Breast epithelium (tissue), 4 donors: Measurements from ENCODE around the gene TCERG1L. TPM values are rescaled to one million over a fixed set of nuclear protein-coding genes. Genes with fewer than 3 reads are reported as not detected.

Source experiments
- DNase-seq, 2 donors: peaks; one replicate each; pipeline ENCODE4 v3.0.0-alpha.2; 2019; ENCODE audit warnings: low spot score in 2 of 2
- H3K27ac ChIP-seq, 2 donors: fragments of 200-600 bp; sonication (generic) in 1 of 2; one replicate each; pipeline ENCODE4 v1.5.1; 2016 to 2019; ENCODE audit warnings: mild to moderate bottlenecking in 1 of 2
- H3K27me3 ChIP-seq, 2 donors: fragments of 200-600 bp; sonication (generic) in 1 of 2; one replicate each; pipeline versions ENCODE4 v1.5.1 to v1.6.0; 2017 to 2019; ENCODE audit warnings: control low read depth in 1 of 2, mild to moderate bottlenecking in 1 of 2
- H3K36me3 ChIP-seq: fragments of 200-600 bp; one replicate; pipeline ENCODE4 v1.5.1; 2019
- H3K4me1 ChIP-seq, 2 donors: fragments of 200-600 bp; sonication (generic); one replicate each; pipeline ENCODE4 v1.5.1; 2016 to 2019; ENCODE audit warnings: control low read depth in 1 of 2
- H3K4me3 ChIP-seq, 3 donors: fragments of 200-600 bp; sonication (generic); 1 replicate in 2 of 3; 2 replicates in 1 of 3; pipeline ENCODE4 v1.5.1; 2016 to 2019; ENCODE audit warnings: mild to moderate bottlenecking in 3 of 3, moderate library complexity in 2 of 3
- H3K9me3 ChIP-seq, 2 donors: fragments of 200-600 bp; sonication (generic) in 1 of 2; one replicate each; pipeline ENCODE4 v1.5.1; 2016 to 2019; ENCODE audit warnings: control low read depth in 1 of 2
- CTCF ChIP-seq, 3 donors: fragments of 450-650 bp; IDR thresholded peaks; one replicate each; pipeline ENCODE4 v1.5.1; 2016 to 2017; ENCODE audit warnings: antibody characterized with exemption in 3 of 3, mild to moderate bottlenecking in 3 of 3, moderate library complexity in 3 of 3
- POLR2A ChIP-seq: fragments of 450-650 bp; IDR thresholded peaks from one replicate; pipeline ENCODE4 v1.6.1; 2016; ENCODE audit warnings: antibody characterized with exemption, mild to moderate bottlenecking, moderate library complexity
- POLR2AphosphoS5 ChIP-seq, 3 donors: sonication (generic); formaldehyde crosslinking; IDR thresholded peaks; one replicate each; pipeline ENCODE4 v1.6.1; 2017; ENCODE audit warnings: antibody characterized with exemption in 3 of 3
- intact Hi-C: fragments of 100-400 bp; cut with DNase I; formaldehyde crosslinking; loops from one replicate; pipeline ENCODE4 v1.15.1; 2023; ENCODE audit warnings: low total_unique reads
- total RNA-seq, 3 donors: library from RNA; depleted of rRNA; stranded (reverse); fragments of >200 nt; gene quantifications; one replicate each; pipeline ENCODE4 v1.1.0, GENCODE V29; 2016

Gene TCERG1L
- total RNA-seq, 3 donors from 2014 or later, result under 0.01 to 0.88 TPM; not detected in 1

DNA sequence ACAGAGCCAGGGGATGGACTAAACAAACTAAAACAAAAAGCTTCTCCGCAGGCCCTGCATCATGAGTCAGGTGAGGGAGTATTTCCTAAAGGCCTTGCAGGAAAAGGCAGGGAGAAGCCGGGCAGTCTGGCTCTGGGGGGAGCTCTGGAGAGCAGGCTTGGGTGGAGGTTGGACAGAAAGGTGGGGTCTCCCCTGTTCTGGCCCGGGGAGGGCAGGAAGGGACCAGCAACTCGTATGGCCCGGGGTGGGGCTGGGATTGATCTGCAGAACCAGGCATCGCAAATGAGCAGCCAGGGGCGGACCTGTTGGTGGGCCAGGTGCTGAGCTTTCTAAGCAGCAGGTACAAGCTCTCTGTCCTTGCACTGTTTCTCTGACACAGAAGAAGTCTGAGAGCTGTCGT is 235.2 kb downstream of the TCERG1L start:
- Histone ChIP-seq H3K36me3 (no peaks in the 10 kb centered on the region), H3K9me3 (no peaks in the 10 kb centered on the region), H3K27ac (no peak overlapping the region), H3K4me3 (no peak overlapping the region), H3K4me1 (no peaks in the 10 kb centered on the region), H3K27me3 (no peaks in the 10 kb centered on the region)
- TF ChIP-seq POLR2AphosphoS5 (IDR thresholded peaks at IDR 0.05), result no peak
- TF ChIP-seq POLR2A, result no peak
- no peak for TF ChIP-seq CTCF (IDR thresholded peaks at IDR 0.05)
- DNase-seq, result peak in 1 of 2 donors; percentile 25
- intact Hi-C loops, result no loop called here

DNA sequence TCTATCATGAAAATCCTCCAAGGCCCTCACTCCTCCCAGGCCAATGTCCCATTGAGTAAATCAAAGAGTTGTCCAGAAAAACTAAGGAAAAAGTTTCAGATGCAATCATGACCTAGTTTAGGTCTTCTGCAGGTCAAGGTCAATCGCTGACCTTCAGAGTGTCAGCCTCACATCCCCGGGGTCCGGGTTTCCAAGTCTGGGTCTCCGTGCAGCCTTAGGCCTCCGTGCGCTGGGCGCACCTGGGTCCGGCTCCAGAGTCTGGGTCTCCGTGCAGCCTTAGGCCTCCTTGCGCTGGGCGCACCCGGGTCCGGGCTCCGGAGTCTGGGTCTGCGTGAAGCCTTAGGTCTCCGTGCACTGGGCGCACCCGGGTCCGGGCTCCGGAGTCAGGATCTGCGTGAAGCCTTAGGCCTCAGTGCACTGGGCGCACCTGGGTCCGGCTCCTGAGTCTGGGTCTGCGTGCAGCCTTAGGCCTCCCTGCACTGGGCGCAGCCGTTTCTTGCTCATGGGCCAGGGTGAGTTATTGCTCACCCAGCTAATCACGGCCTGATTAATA is 236.2 kb downstream of the TCERG1L start:
- TF ChIP-seq CTCF (IDR thresholded peaks at IDR 0.05), result no peak
- TF ChIP-seq POLR2AphosphoS5 (IDR thresholded peaks at IDR 0.05), result no peak
- no peak for TF ChIP-seq POLR2A

GRCh38 chr10:131074682-131075081 is 236.8 kb downstream of the TCERG1L start:
- H3K9me3 ChIP-seq, result no peaks in the 10 kb centered on the region
- intact Hi-C loops, result no loop called here

More for the DNA sequence above, 236.2 kb downstream of the TCERG1L start:
- Histone ChIP-seq H3K27ac (no peak overlapping the region), H3K4me1 (no peaks in the 10 kb centered on the region), H3K9me3 (no peaks in the 10 kb centered on the region), H3K36me3 (no peaks in the 10 kb centered on the region), H3K27me3 (no peaks in the 10 kb centered on the region), H3K4me3 (no peak overlapping the region)
- DNase-seq, result peak in 1 of 2 donors; percentile 40
- intact Hi-C loops, result no loop called here

GRCh38 chr10:131073469-131074035 is 238.0 kb downstream of the TCERG1L start:
- no peak for TF ChIP-seq POLR2A
- no peak for TF ChIP-seq CTCF (IDR thresholded peaks at IDR 0.05)
- no peak for TF ChIP-seq POLR2AphosphoS5 (IDR thresholded peaks at IDR 0.05)
- intact Hi-C loops, result no loop called here
- DNase-seq, result peak in 1 of 2 donors; percentile 36
- H3K4me1 ChIP-seq, result no peaks in the 10 kb centered on the region
- no peaks in the 10 kb centered on the region for H3K27me3 ChIP-seq
- H3K36me3 ChIP-seq, result no peaks in the 10 kb centered on the region
- no peak overlapping the region for H3K4me3 ChIP-seq
- no peaks in the 10 kb centered on the region for H3K9me3 ChIP-seq
- no peak overlapping the region for H3K27ac ChIP-seq

More at GRCh38 chr10:131074682-131075081, 236.8 kb downstream of the TCERG1L start:
- Histone ChIP-seq H3K36me3 (no peaks in the 10 kb centered on the region), H3K27ac (no peak overlapping the region), H3K4me1 (no peaks in the 10 kb centered on the region), H3K27me3 (no peaks in the 10 kb centered on the region), H3K4me3 (no peak overlapping the region)
- DNase-seq, result peak in 1 of 2 donors; percentile 28
- TF ChIP-seq CTCF (IDR thresholded peaks at IDR 0.05), result no peak
- TF ChIP-seq POLR2AphosphoS5 (IDR thresholded peaks at IDR 0.05), result no peak
- no peak for TF ChIP-seq POLR2A

DNA sequence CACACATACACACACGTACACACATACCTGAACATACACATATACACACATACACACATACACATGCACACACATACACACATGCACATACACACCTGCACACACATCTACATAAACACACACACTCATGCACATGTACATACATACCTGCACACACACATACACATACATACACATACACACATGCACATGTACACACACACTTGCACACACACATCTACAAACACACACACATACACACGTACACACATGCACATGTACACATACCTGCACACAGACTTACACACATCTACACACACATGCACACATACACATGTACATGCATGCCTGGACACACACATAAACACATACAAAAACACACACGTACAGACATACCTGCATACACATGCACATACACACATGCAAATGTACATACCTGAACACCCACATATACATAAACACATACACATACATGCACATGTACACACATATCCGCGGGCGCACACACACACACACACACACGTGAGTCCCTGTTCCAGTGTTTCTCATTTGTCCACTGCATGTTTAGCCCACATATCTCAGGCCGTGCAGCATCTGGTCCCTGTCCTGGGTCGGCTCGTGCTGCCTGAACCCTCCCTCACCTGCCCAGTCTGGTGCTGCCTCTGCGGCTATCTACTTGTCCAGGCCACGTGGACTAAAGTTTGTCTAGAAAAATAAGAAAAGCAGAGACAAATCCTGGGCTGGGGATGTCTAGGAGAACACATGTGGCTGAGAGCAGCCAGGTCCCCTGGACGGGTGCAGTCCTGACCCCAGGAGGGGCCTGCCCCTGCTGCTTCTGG is 238.7 kb downstream of the TCERG1L start:
- H3K27me3 ChIP-seq, result no peaks in the 10 kb centered on the region
- no peak overlapping the region for H3K27ac ChIP-seq
- no peak overlapping the region for H3K4me3 ChIP-seq
- H3K9me3 ChIP-seq, result no peaks in the 10 kb centered on the region
- no peaks in the 10 kb centered on the region for H3K36me3 ChIP-seq
- no peak for DNase-seq
- intact Hi-C loops, result no loop called here
- TF ChIP-seq POLR2A (no peak), POLR2AphosphoS5 (IDR thresholded peaks at IDR 0.05) (no peak), CTCF (IDR thresholded peaks at IDR 0.05) (no peak)
- H3K4me1 ChIP-seq, result no peaks in the 10 kb centered on the region
